Esophagus muscularis mucosa (tissue), 3 donors: ENCODE data around the gene TTC33.

Source experiments
- CTCF ChIP-seq, 3 experiments: fragments of 200-600 bp in 2 of 3; fragments of 450-650 bp in 1 of 3; sonication (generic) in 2 of 3; IDR thresholded peaks; one replicate each; pipeline ENCODE4 v1.5.1; 2017 to 2019; ENCODE audit warnings: antibody characterized with exemption in 3 of 3, mild to moderate bottlenecking in 2 of 3, moderate library complexity in 1 of 3
- POLR2AphosphoS5 ChIP-seq, 2 donors: sonication (generic); formaldehyde crosslinking; IDR thresholded peaks; one replicate each; pipeline ENCODE4 v1.6.1; 2017; ENCODE audit warnings: antibody characterized with exemption in 2 of 2

- TF ChIP-seq CTCF (IDR thresholded peaks at IDR 0.05): no peak
- TF ChIP-seq POLR2AphosphoS5 (IDR thresholded peaks at IDR 0.05): no peak
Measured at GRCh38 chr5:40615586-40616170, 140.1 kb downstream of the TTC33 start.
